GM12878 (cell line): ENCODE measurements around the gene FAM53B. TPM values are rescaled to one million over a fixed set of nuclear protein-coding genes. Genes with fewer than 3 reads are reported as not detected.

Experiments
- ATAC-seq: fragments of 200-7000 bp; cut with Tn5 transposase; 3 replicates; pipeline ENCODE4 v1.9.1; 2020; ENCODE audit warnings: mild to moderate bottlenecking, moderate library complexity
- BruUV-seq: library from RNA; stranded (reverse); fragments of 400-500 nt; replicated peaks from 2 replicates; lab custom pipeline; 2021; lab: Mats Ljungman, UMichigan
- CTCF ChIA-PET: fragments of 300-600 bp; sonication (Branson Sonifier 250); formaldehyde crosslinking; extraction: SDS; loops from one replicate; lab custom pipeline; 2021; ENCODE audit warnings: inconsistent platforms; lab: Yijun Ruan, JAX
- POLR2A ChIA-PET: fragments of 350-600 bp; formaldehyde crosslinking; extraction: SDS; loops from one replicate; lab custom pipeline; 2021; ENCODE audit warnings: inconsistent platforms; lab: Charles Lee
- RAD21 ChIA-PET: fragments of 300-600 bp; sonication (Branson Sonifier 250); formaldehyde crosslinking; loops from one replicate; lab custom pipeline; 2023; ENCODE audit warnings: antibody characterized with exemption; ENCODE audit not compliant: unreplicated experiment; lab: Charles Lee
- SMC1A ChIA-PET: fragments of 300-600 bp; sonication (Branson Sonifier 250); formaldehyde crosslinking; loops from one replicate; lab custom pipeline; 2023; ENCODE audit not compliant: unreplicated experiment, uncharacterized antibody; lab: Charles Lee
- DNase-seq: peaks from one replicate; pipeline ENCODE4 v3.0.0-alpha.2; 2011; ENCODE audit warnings: low read depth, low spot score
- FAIRE-seq: peaks from 3 replicates; lab custom pipeline; 2011; peaks lifted over from hg19 to GRCh38; lab: Jason Lieb, UNC
- H2AFZ ChIP-seq: 2 replicates; pipeline ENCODE4 v1.6.0; 2011; ENCODE audit warnings: low read depth, low read length, control low read depth; ENCODE audit not compliant: control insufficient read depth
- H3K27ac ChIP-seq: 2 replicates; pipeline ENCODE4 v1.5.1; 2011; ENCODE audit warnings: control low read depth; ENCODE audit not compliant: control insufficient read depth, insufficient read depth
- H3K27me3 ChIP-seq, 2 experiments: replicated peaks in 1 of 2; 2 replicates each; pipeline versions ENCODE4 v1.6.0 to v1.6.1; 2011; ENCODE audit warnings: low read length in 1 of 2; ENCODE audit not compliant: control insufficient read depth in 2 of 2, insufficient read depth in 2 of 2
- H3K36me3 ChIP-seq, 2 experiments: 2 replicates each; pipeline ENCODE4 v1.5.1; 2011; ENCODE audit warnings: low read length in 1 of 2; ENCODE audit not compliant: control insufficient read depth in 2 of 2, insufficient read depth in 2 of 2
- H3K4me1 ChIP-seq: 2 replicates; pipeline ENCODE4 v1.6.1; 2011; ENCODE audit warnings: mild to moderate bottlenecking, low read length, moderate library complexity, mixed read lengths; ENCODE audit not compliant: control insufficient read depth, insufficient read depth
- H3K4me2 ChIP-seq: 2 replicates; pipeline ENCODE4 v1.6.0; 2011; ENCODE audit warnings: control low read depth; ENCODE audit not compliant: control insufficient read depth, insufficient read depth
- H3K4me3 ChIP-seq: fragments of 200-600 bp; sonication (generic); 2 replicates; pipeline ENCODE4 v1.5.1; 2016
- H3K79me2 ChIP-seq: 2 replicates; pipeline ENCODE4 v1.6.0; 2011; ENCODE audit warnings: low read length; ENCODE audit not compliant: control insufficient read depth, insufficient read depth
- H3K9ac ChIP-seq: 2 replicates; pipeline ENCODE4 v1.8.0; 2011; ENCODE audit warnings: low read length, control low read depth, mixed read lengths; ENCODE audit not compliant: control insufficient read depth, insufficient read depth
- H3K9me3 ChIP-seq: replicated peaks from 3 replicates; pipeline ENCODE4 v1.5.1; 2011; ENCODE audit warnings: mild to moderate bottlenecking, low read length; ENCODE audit not compliant: control insufficient read depth, insufficient read depth
- H4K20me1 ChIP-seq: 2 replicates; pipeline ENCODE4 v1.6.0; 2011; ENCODE audit not compliant: control insufficient read depth, insufficient read depth
- BHLHE40 ChIP-seq, 2 experiments: fragments of 450-650 bp in 1 of 2; IDR thresholded peaks; 2 replicates each; pipeline ENCODE4 v1.6.1; 2011 to 2017; ENCODE audit warnings: low read depth in 2 of 2, borderline replicate concordance in 1 of 2, improper control_type of control experiment in 1 of 2, low read length in 1 of 2, mild to moderate bottlenecking in 1 of 2
- CBX3 ChIP-seq: fragments of 200-600 bp; sonication (generic); IDR thresholded peaks from 2 replicates; pipeline ENCODE4 v1.6.1; 2016; ENCODE audit warnings: low read depth, borderline replicate concordance
- ESRRA ChIP-seq: IDR thresholded peaks from 2 replicates; pipeline ENCODE4 v1.6.1; 2012; ENCODE audit warnings: mild to moderate bottlenecking, low read length, improper control_type of control experiment
- RB1 ChIP-seq: fragments of 450-650 bp; formaldehyde crosslinking; IDR thresholded peaks from 2 replicates; pipeline ENCODE4 v1.6.1; 2017; ENCODE audit warnings: mild to moderate bottlenecking, borderline replicate concordance
- RCOR1 ChIP-seq: conservative IDR thresholded peaks from 2 replicates; pipeline ENCODE4 v1.6.1; 2012; ENCODE audit warnings: low read depth, low read length, improper control_type of control experiment
- SMARCA5 ChIP-seq: fragments of 450-650 bp; IDR thresholded peaks from 2 replicates; pipeline ENCODE4 v1.6.1; 2017; ENCODE audit warnings: mild to moderate bottlenecking
- TCF3 ChIP-seq: IDR thresholded peaks from 2 replicates; pipeline ENCODE4 v1.6.1; 2012; ENCODE audit warnings: low read depth, mild to moderate bottlenecking, low read length, borderline replicate concordance; ENCODE audit not compliant: insufficient read depth
- YY1 ChIP-seq: IDR thresholded peaks from 2 replicates; pipeline ENCODE4 v1.6.1; 2011; ENCODE audit warnings: low read depth, mild to moderate bottlenecking, low read length
- WGBS: methylation state at CpG from one replicate; pipeline ENCODE4 v1.1.6; 2016; ENCODE audit warnings: low lambda C conversion rate; ENCODE audit not compliant: insufficient replicate concordance, insufficient coverage; ENCODE audit errors: missing lambda C conversion rate; 5-methylcytosine and 5-hydroxymethylcytosine counted together
- in situ Hi-C: fragments of 300-500 bp; cut with MboI; formaldehyde crosslinking; loops from 9 replicates; pipeline ENCODE4 v1.14.3; 2018; ENCODE audit warnings: mixed read lengths
- intact Hi-C: fragments of 100-400 bp; cut with micrococcal nuclease; formaldehyde crosslinking; loops from one replicate; pipeline ENCODE4 v1.14.2; 2022; ENCODE audit not compliant: unreplicated experiment
- polyA plus RNA-seq, 11 experiments: library from polyadenylated mRNA; depleted of rRNA in 4 of 11; unstranded in 6 of 11; stranded (reverse) in 5 of 11; fragments of >200 nt; fragmentation: Nextera tagmentation in 4 of 11; fragmentation: Illumina TruSeq in 1 of 11; extraction: Ambion mirVana in 4 of 11; extraction: Trizol in 1 of 11; gene quantifications; 1 replicate in 1 of 11; 2 replicates in 10 of 11; pipeline versions ENCODE4 v1.2.1 to v1.2.3, GENCODE V29; 2011 to 2016; ENCODE audit warnings: inconsistent platforms in 2 of 11, missing spikeins in 2 of 11, low read depth in 1 of 11
- total RNA-seq, 4 experiments: library from RNA; depleted of rRNA in 3 of 4; stranded (reverse); fragments of >200 nt in 3 of 4; fragmentation: Illumina TruSeq in 1 of 4; extraction: Trizol in 1 of 4; gene quantifications; 2 replicates each; pipeline versions ENCODE4 v1.2.1 to v1.2.3, GENCODE V29; 2013 to 2021
- TF ChIP-seq, protein P1 (sequence below): fragments of 450-650 bp; IDR thresholded peaks from 2 replicates; pipeline ENCODE4 v1.6.1; 2018; ENCODE audit warnings: mild to moderate bottlenecking, low read depth, moderate library complexity; ENCODE audit not compliant: partially characterized antibody

FAM53B gene
- total and polyA plus RNA-seq, 10 of the 15 experiments (the other 5 are each of a cell fraction or from before 2014, with no cell fraction given) = 0.05 to 26.3 (median 8.1) TPM

DNA sequence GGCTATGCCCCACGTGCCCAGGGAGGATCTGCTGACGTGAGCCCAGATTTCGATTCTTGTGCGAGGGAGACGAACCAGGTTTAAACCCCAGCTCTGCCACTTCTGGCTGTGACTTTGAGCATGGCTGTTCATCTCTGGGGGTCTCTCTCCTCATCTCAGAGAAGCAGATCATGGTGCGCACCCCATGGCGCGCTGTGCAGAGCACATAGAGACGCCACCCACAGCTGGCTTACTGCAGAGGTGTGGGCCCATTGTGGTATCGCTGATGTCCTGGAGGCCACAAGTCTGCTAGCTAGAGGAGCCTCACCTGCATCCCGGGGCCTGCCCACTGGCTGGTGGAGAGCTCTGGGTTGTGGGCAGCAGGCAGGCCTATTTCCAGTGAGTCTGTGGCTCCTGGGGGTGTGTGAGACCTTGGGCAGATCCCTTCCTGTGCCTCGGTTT is 142.0 kb downstream of the FAM53B start (continued):
- TF ChIP-seq, protein P1, sequence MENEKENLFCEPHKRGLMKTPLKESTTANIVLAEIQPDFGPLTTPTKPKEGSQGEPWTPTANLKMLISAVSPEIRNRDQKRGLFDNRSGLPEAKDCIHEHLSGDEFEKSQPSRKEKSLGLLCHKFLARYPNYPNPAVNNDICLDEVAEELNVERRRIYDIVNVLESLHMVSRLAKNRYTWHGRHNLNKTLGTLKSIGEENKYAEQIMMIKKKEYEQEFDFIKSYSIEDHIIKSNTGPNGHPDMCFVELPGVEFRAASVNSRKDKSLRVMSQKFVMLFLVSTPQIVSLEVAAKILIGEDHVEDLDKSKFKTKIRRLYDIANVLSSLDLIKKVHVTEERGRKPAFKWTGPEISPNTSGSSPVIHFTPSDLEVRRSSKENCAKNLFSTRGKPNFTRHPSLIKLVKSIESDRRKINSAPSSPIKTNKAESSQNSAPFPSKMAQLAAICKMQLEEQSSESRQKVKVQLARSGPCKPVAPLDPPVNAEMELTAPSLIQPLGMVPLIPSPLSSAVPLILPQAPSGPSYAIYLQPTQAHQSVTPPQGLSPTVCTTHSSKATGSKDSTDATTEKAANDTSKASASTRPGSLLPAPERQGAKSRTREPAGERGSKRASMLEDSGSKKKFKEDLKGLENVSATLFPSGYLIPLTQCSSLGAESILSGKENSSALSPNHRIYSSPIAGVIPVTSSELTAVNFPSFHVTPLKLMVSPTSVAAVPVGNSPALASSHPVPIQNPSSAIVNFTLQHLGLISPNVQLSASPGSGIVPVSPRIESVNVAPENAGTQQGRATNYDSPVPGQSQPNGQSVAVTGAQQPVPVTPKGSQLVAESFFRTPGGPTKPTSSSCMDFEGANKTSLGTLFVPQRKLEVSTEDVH = no peak
- no peak for TF ChIP-seq SMARCA5
- TF ChIP-seq RCOR1 = no peak
- no peak for TF ChIP-seq CBX3
- TF ChIP-seq RB1 = no peak

DNA sequence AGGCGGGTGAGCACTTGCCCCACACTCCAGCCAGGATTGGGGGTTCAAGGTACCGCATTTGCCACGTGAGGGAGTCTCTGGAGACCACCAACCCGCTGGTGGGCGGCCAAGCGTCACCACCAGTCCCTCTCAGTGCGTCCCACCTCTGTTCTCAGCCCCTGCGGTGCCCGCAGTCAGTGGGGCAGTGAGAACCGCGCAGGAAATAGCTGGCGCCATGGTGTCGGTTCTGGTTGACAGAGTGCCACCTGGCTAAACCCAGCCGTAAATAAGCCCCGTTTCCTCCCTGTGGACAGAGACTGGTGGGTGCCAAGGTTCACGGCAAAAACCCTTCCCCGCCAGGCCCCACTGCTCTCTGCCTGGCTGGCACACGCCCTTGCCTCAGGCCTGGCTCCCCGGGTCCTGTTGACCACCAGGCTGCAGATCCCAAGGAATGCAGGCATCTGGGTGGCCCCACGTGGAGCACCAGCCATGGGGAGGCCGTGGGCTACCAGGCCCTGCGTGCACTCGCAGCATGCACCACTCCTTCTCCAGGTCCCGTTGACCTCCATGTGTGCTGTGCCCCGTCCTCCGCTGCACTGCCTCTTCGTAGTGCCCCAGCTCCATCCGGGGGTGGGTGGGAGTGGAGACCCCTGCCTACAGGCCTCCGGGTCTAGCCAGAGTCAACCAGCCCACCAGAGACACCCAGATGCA is 142.6 kb downstream of the FAM53B start:
- SMC1A ChIA-PET = interaction anchor here (0.7 kb wide), 1 partner anchor 121 kb away, joined by 3 read pairs; no protein-coding TSS in a partner anchor
- POLR2A ChIA-PET = no interaction called here
- no peaks in the 10 kb centered on the region for H4K20me1 ChIP-seq
- RAD21 ChIA-PET = no interaction called here
- DNase-seq (peak; percentile 34), ATAC-seq (peak; percentile 70), FAIRE-seq (peak; percentile 7)
- no peaks in the 10 kb centered on the region for H3K36me3 ChIP-seq
- in situ Hi-C loops (no loop called here), intact Hi-C loops (no loop called here)
- no TSS peak for BruUV-seq
- no peak overlapping the region for H3K9ac ChIP-seq
- 7% methylated on average over 28 of the region's 29 CpGs for WGBS
- H3K27ac ChIP-seq = no peak overlapping the region
- TF ChIP-seq YY1 = no peak
- TF ChIP-seq BHLHE40 (IDR thresholded peaks at IDR 0.05; ENCODE audit: borderline replicate concordance in 1 of 2, low read depth in 2 of 2, low read length in 1 of 2) = peak in 1 of 2 experiments; percentile 35; a peak in 2 of 4 replicates
- TF ChIP-seq TCF3 = 0 out of 2 replicates have a peak, but pooled peaks have one; percentile 48
- no peak for TF ChIP-seq ESRRA
- no peak overlapping the region for H3K4me3 ChIP-seq
- H3K4me1 ChIP-seq = peaks cover 7% of the 10 kb centered on the region
- peak overlapping the region; percentile 28; the same call in 1 of the 2 replicates for H3K4me2 ChIP-seq
- no peak overlapping the region for H2AFZ ChIP-seq
- H3K9me3 ChIP-seq = no peaks in the 10 kb centered on the region
- CTCF ChIA-PET = no interaction called here
- no peaks in the 10 kb centered on the region for H3K79me2 ChIP-seq
- H3K27me3 ChIP-seq = no peaks in the 10 kb centered on the region
